SK-MEL-5 (cell line): ENCODE data around the gene PSD4. TPM values are rescaled to one million over a fixed set of nuclear protein-coding genes. Genes with fewer than 3 reads are reported as not detected.

Experiments
- DNase-seq: peaks from one replicate; pipeline ENCODE4 v3.0.0-alpha.2; 2016; ENCODE audit warnings: low read depth, low spot score
- in situ Hi-C: cut with HindIII; loops from 2 replicates; pipeline ENCODE4 v1.10.0; 2016; ENCODE audit warnings: low sequenced_read_pairs, high pct_unique_total_duplicates, low pct_unique_long_range_greater_than_20kb
- total RNA-seq: library from RNA; depleted of rRNA; stranded (reverse); fragments of >200 nt; shearing (Covaris generic); gene quantifications from 2 replicates; pipeline ENCODE4 v1.2.3, GENCODE V29; 2014

PSD4 gene
- total RNA-seq, 1 experiment from 2014 or later, result 0.63 TPM

- no peak for DNase-seq
- in situ Hi-C loops, result no loop called here
These were observed 62.8 kb downstream of the PSD4 start for GRCh38 chr2:113236367-113237159.

DNA sequence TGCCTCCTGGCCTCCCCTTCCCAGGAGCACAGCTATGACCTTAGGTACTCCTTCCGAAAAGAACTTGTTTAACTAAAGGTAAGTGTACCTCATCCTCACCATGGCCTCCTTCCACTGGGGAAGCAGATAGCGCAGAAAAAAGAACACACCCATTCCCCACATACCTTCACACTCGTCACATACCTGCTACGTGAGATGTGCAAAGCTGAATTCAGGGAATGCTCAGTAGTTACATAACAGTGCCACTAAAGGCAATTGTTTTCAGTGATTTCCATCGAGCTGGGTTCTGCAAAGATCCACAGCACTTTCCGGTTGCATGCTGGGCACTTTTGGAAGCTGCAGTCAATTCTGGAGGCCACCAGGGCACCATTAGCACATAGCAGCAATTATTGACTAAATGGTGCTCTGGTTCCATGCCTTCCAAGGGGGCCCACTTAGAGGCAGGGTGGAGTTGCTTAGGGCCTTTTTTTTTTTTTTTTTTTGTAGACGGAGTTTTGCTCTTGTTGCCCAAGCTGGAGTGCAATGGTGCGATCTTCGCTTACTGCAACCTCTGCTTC, 63.9 kb downstream of the PSD4 start:
- DNase-seq, result no peak
- in situ Hi-C loops, result no loop called here

DNA sequence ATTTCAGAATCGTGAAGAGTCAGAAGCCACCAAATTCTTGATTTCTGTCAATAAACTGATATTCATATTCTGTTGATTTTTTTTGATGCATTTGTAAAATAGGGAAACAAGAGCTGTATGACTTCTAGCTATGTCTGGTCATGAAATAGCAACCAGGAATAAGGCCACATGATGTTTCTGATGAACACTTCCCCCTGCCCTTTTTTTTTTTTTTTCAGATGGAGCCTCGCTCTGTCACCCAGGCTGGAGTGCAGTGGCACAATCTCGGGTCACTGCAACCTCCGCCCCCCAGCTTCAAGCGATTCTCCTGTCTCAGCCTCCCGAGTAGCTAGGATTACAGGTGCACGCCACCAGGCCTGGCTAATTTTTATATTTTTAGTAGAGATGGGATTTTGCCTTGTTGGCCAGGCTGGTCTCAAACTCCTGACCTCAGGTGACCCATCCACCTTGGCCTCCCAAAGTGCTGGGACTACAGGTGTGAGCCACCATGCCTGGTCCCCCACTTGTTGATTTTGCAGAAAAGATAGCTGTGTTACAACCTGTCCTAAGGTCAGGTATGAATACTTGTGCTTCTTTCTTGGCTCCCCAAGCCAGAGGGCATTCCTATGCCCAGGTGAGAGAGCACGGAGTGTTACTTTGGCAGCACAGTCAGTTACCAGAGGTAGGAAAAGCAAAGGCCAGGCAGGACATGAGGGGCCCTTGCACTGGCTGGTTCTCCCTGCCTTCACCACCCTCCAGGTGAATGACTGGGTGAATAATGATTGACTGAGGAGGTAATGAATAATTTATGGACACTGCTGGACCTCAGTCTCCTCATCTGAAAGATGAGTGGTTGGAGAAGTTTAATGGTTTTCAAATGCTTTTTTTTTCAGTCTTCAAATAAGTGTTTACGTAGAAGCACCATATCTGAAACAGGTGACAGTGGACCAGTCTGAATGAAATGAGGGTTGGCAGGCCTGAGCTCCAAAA, 65.4 kb downstream of the PSD4 start:
- DNase-seq, result no peak
- in situ Hi-C loops, result no loop called here

DNA sequence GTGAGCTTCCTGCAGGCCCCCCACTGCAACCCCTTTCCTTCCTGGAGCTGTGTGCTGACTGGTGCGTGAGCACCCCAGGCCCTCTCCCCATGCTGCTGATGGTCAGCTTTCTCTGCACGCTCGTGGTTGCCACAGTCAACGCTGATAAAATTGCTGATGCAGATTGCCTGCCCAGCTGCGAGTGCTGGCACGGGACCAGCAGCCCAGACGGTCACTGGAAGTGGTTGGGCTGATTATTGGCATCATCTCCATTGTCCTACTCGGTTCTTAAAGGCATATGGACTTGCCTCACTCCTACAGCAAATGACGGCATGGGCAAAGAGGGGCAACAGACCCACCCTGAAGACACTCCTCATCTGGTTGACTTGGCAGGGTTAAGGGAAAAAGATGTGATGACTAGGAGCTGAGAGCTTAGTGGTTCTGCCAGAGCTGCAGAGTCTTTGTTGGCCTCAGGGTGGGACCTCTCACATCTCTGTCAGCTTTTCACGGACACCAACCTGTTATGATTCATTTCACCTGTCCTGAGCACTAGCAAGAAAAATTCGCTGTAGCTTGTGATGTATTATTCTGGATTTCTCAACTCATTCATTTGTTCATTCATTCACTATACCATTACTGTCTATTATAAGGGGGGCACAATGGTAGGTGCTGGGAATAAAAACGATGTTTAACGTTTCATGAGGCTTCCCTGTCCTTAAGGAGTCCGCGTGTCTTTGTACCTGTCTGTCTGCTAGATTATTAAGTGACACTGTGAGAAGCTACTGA, 66.6 kb downstream of the PSD4 start:
- no peak for DNase-seq
- in situ Hi-C loops, result no loop called here

- in situ Hi-C loops, result no loop called here
- DNase-seq, result no peak
These were observed 67.4 kb downstream of the PSD4 start for GRCh38 chr2:113240915-113241911.

DNA sequence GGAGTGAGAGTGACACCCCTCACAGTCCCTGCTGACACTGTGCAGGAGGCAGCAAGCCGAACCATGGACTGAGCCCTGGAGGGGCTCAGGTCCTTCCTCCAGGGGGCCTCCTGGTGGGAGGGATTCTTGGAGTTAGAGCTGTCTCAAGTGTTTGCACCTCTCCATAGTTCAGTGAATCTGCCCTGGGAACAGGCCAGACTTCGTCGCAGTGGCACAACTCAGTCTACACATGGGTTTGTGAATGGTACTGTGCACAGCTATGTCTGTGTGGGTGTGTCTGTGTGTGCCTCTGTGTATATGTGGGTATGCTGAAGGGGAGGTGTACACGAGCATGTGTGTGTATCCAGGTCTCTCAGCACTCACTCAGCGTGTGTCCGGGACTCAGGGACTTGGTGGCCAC, 68.6 kb downstream of the PSD4 start:
- no peak for DNase-seq
- in situ Hi-C loops, result no loop called here

GRCh38 chr2:113245276-113245711, 71.5 kb downstream of the PSD4 start:
- in situ Hi-C loops, result no loop called here
- DNase-seq, result no peak

- in situ Hi-C loops, result no loop called here
- no peak for DNase-seq
These were observed 72.8 kb downstream of the PSD4 start for GRCh38 chr2:113246606-113247005.

GRCh38 chr2:113248997-113249770, 75.4 kb downstream of the PSD4 start:
- DNase-seq, result peak; percentile 82
- in situ Hi-C loops, result no loop called here

DNA sequence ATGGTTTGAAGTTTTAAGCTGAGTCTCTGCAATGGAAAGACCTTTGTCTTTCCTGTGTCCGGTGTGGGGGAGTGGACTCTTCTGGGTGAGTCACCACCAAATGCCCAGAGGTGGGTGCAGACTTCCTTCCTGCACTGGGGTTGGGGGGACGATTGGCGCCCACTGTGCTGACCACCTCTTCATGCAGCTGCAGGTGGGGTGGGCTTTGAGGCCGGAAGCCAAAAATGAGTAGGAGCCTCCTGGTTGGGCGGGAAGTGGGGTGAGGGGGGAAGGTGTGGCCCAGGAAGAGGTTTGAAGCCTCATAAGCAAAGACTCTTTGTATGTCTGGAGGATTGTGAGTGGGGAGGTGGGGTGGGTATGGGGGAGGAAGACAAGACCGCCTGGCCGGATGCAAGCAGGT, 77.3 kb downstream of the PSD4 start:
- no peak for DNase-seq
- in situ Hi-C loops, result no loop called here

GRCh38 chr2:113252047-113252590, 78.3 kb downstream of the PSD4 start:
- no peak for DNase-seq
- in situ Hi-C loops, result no loop called here

GRCh38 chr2:113253453-113253852, 79.7 kb downstream of the PSD4 start:
- in situ Hi-C loops, result no loop called here
- DNase-seq, result no peak

DNA sequence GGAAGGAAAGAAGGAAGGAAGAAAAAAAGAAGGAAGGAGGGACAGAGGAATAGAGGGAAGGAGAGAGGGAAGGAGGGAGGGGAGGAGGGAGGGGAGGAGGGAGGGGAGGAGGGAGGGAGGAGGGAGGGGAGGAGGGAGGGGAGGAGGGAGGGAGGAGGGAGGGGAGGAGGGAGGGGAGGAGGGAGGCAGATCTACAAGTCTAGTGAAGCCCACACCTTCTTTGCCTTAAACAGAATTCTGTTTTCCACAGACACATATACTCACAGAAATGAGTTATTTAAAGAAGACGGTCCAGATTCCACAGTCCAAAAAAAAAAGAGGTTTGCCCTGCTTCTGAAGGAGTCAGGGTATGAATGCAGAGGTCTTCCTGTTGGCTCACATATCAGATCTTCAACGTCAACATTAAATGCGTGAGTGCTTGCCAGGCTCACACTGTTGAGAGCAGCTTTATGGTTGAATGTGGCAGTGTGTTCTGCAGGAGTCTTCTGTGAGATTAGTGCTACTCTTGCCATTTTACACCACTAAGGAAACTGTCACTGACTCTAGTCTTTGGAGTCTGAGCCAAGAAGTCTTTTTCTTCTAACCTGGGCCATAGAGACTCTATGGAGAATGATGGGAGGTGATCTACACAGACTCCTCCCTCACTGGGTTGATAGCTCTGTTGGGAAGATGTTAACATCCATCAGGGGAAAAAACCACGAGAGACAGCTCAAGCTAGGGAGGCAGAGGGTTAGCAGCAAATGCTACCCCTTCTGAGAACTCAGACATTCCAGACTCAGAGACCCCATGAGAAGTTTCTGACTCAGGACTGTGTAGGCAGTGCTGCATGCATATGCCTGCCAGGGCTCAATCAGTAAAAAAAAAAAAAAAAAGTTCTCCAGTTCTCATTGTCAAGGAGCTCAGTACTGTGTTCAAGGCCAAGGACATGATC, 81.6 kb downstream of the PSD4 start:
- no peak for DNase-seq
- in situ Hi-C loops, result no loop called here

DNA sequence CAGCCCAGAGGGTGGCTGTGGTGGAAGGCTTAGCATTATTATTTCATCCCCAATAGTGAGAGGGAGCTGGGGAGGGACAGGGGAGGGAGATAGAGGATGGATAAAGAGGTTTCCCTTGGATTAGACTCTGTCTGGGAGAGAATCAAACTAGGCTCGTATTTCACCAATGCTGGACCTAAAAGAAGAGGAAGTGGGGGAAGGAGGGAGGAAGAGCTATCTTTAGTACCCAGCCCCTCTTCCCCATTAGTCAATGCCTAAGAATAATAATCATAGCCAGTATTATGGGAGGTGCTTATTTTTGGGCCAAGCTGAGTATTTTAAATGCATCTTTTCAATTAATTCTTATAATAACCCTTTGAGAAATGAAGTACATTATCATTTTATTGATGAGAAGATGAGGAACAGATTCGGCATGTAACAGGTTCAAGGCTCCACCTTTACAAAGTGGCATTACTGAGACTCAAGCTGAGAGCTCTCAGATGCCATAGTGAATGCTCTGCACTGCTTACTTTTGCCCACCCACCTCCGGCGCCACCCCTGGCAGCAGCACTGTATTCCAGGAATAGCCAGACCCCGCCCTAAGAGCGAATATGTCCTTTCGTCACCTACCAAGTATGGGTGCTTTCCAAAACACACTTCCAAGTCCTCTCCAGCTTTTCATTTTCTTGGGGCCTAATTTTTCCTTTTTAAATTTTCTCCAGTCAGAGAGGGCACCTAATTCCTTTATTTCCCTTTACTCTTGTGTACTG, 83.9 kb downstream of the PSD4 start:
- in situ Hi-C loops, result no loop called here
- no peak for DNase-seq
